Right cardiac atrium (tissue), 5 donors: ENCODE measurements around the gene ULK4. TPM values are rescaled to one million over a fixed set of nuclear protein-coding genes. Genes with fewer than 3 reads are reported as not detected.
A peak's percentile ranks its signal among the peaks of the same experiment; 100 is the strongest.

Experiments
- ATAC-seq, 2 donors: fragments of 200-7000 bp; cut with Tn5 transposase; one replicate each; pipeline versions ENCODE4 v1.8.0 to v1.9.1; 2020; ENCODE audit warnings: moderate library complexity in 2 of 2, mild to moderate bottlenecking in 1 of 2
- DNase-seq, 3 donors: peaks; one replicate each; pipeline ENCODE4 v3.0.0-alpha.2; 2020
- H3K27ac ChIP-seq: one replicate; pipeline ENCODE4 v1.5.1; 2013; ENCODE audit warnings: mild to moderate bottlenecking, low read length, control low read depth, moderate library complexity
- H3K27me3 ChIP-seq: one replicate; pipeline ENCODE4 v1.6.1; 2013; ENCODE audit not compliant: control insufficient read depth, insufficient read depth
- H3K4me1 ChIP-seq: one replicate; pipeline ENCODE4 v1.6.1; 2013; ENCODE audit warnings: low read length; ENCODE audit not compliant: control insufficient read depth, insufficient read depth
- H3K4me3 ChIP-seq: one replicate; pipeline ENCODE4 v1.5.1; 2013; ENCODE audit warnings: low read length, control low read depth
- H3K9me3 ChIP-seq: one replicate; pipeline ENCODE4 v1.6.1; 2013; ENCODE audit warnings: low read length; ENCODE audit not compliant: control insufficient read depth
- WGBS: extraction: QIAGEN DNeasy Blood & Tissue Kit; methylation state at CpG from one replicate; pipeline ENCODE4 v1.1.7; 2013; 5-methylcytosine and 5-hydroxymethylcytosine counted together
- intact Hi-C, 4 donors: fragments of 100-400 bp; cut with DNase I; formaldehyde crosslinking; loops; one replicate each; pipeline versions ENCODE4 v1.11.0 to v1.14.0; 2022 to 2023
- polyA plus RNA-seq: library from polyadenylated mRNA; stranded (reverse); fragments of 200-250 nt; gene quantifications from one replicate; pipeline ENCODE4 v1.2.3, GENCODE V29; 2013
- total RNA-seq, 4 donors: library from RNA; stranded (reverse); fragmentation: NEBNext Ultra II Directional; extraction: Animal tissue kit (Norgen Biotek cat#: 25700); gene quantifications; one replicate each; pipeline ENCODE4 v1.2.1, GENCODE V29; 2021
- donor health status: healthy with polysubstance abuse.
- donor health status: DM: no; HTN: yes; CAD: no.
- donor health status: DM: no; HTN: no; CAD: no.
- donor health status: DM: no; HTN: yes; CAD: no; lungs with severe emphysema.
- donor health status: DM: yes; HTN: yes; CAD: no.

The ULK4 gene
- total and polyA plus RNA-seq, 5 donors: 13.8 to 22.4 (median 18.0) TPM

DNA sequence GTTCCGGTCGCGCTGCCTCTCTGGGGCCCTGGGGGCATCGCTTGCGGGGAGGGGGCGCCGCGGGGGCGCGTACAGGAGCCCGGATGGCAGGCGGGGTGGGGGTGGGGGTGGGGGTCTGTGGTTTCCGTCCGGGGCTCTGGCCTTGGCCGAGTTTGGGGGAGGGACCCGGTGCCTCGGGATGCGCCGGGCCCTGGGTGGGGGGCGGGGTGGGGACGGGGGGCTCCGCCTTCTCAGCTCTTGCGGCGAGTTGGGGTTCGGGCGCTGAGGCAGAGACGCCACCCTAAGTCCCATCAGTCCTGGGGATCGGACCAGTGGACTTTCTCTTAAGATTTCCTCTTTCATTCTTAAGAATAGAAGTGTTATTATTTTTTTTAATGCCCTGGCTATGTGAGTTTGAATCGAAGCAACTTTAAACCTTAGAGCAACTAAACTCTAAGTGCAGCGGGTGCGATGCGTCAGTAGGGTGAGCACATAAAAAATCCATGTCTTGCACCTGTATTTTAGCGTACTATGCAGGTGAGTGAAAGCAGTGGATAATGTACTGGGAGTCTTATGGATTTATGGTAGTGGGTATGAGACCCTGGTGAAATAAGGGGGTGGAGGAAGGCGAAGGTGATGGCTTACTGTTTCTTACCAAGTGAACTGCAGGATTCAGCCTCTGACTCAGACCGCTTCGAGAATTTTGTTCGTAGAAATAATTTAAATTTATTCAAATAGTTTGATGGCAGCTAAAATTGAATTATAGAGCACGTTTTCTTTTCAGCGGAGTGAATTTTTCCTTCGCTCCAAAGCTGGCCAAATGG lies 761.8 kb downstream of the ULK4 start:
- under 1% methylated on average over 40 of the region's 40 CpGs for WGBS
- intact Hi-C loops: loop anchor here in 3 of 4 donors (10.0 kb wide), 2 partner anchors 315 to 615 kb away; no protein-coding TSS in a partner anchor
- no peaks in the 10 kb centered on the region for H3K4me1 ChIP-seq
- peak overlapping the region; percentile 95 for H3K27ac ChIP-seq
- peak in 1 of 3 donors; percentile 53 for DNase-seq
- no peaks in the 10 kb centered on the region for H3K27me3 ChIP-seq
- H3K4me3 ChIP-seq: peak overlapping the region; percentile 93
- ATAC-seq: peak; percentile 5 to 9
- no peaks in the 10 kb centered on the region for H3K9me3 ChIP-seq

DNA sequence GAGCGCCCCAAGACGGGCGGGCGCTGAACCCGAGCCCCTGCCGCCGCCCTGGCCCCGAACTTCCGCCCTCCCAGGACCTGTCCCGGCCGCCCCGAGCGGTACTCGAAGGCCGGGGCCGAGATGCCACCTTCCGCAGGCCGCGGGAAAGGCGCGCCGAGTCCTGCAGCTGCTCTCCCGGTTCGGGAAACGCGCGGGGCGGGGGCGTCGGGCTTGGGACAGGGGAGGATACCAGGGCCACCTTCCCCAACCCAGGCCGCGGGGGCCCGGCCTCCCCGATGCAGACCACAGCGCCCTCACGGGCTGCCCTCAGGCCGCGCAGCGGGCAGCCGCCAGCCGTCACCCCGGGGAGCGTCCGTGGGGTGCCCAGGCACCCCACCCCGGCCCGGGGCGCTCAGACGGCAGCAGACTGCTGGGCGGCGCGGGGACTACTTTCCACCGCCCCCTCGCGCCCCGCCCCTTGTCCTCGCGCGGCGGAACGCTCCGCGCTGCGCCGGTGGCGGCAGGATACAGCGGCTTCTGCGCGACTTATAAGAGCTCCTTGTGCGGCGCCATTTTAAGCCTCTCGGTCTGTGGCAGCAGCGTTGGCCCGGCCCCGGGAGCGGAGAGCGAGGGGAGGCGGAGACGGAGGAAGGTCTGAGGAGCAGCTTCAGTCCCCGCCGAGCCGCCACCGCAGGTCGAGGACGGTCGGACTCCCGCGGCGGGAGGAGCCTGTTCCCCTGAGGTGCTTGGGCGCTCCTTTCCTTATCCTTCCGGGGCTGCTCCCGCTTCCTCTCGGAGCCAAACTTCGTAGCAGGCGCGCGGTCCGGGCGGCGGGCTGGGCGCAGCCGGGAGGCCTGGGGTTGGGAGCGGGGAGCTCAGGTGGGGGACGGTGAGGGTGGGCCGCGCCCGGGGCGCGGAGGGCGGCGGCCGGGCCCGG lies 762.7 kb downstream of the ULK4 start, which contains the start of gene CTNNB1:
TSS of gene CTNNB1 (plus strand) at position 556 of the 916 bp plus-strand sequence. CDS start 24,564 bp downstream, outside the sequence.
- Histone ChIP-seq H3K27ac (peak within 1 kb of the TSS; percentile 95), H3K4me3 (peak within 1 kb of the TSS; percentile 93), H3K4me1 (no peaks in the 10 kb centered on the region), H3K27me3 (no peaks in the 10 kb centered on the region), H3K9me3 (no peaks in the 10 kb centered on the region)
- WGBS: under 1% methylated on average over 112 of the region's 112 CpGs
- peak; percentile 92 to 98 (median 97) for DNase-seq
- intact Hi-C loops: loop anchor here in 2 of 4 donors (10.0 kb wide), 1 partner anchor 614 kb away; no protein-coding TSS in a partner anchor
- peak; percentile 95 to 96 for ATAC-seq

DNA sequence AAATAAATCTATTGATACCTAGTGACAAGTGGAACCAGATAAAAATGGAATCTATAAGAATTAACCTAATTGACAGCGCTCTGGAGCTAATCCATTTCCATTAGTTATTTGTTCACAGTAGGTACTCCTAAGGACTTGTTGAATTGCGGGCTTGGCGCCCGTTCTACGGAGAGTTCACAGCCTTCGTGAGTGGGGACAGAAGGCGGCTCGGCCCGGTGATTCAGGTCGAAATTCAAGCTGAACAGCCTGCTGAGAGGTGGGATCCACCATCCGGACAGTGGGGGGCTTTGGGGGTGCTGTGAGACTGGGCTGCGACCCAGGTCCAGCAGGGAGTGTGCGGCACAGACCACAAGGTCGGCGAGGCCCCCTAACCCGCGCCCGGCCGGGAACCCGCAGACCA lies 763.4 kb downstream of the ULK4 start:
- Histone ChIP-seq H3K4me3 (peak overlapping the region; percentile 93), H3K9me3 (no peaks in the 10 kb centered on the region), H3K4me1 (no peaks in the 10 kb centered on the region), H3K27ac (peak overlapping the region; percentile 74), H3K27me3 (no peaks in the 10 kb centered on the region)
- DNase-seq: peak in 2 of 3 donors; percentile 50 to 74
- ATAC-seq: peak in 1 of 2 donors; percentile 17
- 8% methylated on average over 20 of the region's 20 CpGs for WGBS
- intact Hi-C loops: loop anchor here in 2 of 4 donors (10.0 kb wide), 1 partner anchor 614 kb away; no protein-coding TSS in a partner anchor

DNA sequence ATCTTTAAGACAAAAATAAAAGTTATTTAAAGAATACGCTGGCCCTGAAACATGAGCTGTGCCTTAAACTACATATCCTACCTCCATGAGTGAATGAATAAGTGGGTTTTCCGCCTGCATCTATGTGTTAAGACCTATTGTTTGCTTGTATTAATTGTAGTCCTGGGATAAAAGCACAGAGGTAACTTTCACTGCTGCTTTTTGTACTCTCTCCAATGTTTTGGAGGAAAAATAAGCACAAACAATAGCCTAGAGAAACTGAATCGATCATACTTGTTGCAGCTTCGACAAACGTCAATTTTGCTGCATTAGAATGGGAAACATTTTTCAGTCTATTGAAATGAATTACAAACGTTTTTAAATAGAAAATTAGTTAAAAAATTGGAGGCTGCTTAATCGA lies 763.9 kb downstream of the ULK4 start:
- no peak overlapping the region for H3K27ac ChIP-seq
- DNase-seq (no peak), ATAC-seq (no peak)
- H3K9me3 ChIP-seq: no peaks in the 10 kb centered on the region
- no peaks in the 10 kb centered on the region for H3K4me1 ChIP-seq
- WGBS: 77% methylated on average over 7 of the region's 7 CpGs
- intact Hi-C loops: loop anchor here in 2 of 4 donors (10.0 kb wide), 1 partner anchor 613 kb away; no protein-coding TSS in a partner anchor
- H3K4me3 ChIP-seq: peak overlapping the region; percentile 93
- H3K27me3 ChIP-seq: no peaks in the 10 kb centered on the region

Other genes with a start within 250 kb of the ULK4 start
- 100 to 1,000 TPM; 201 to 249 (median 232) TPM for gene TRAK1, start 129.3 kb upstream of the ULK4 start, total RNA-seq
- gene TRAK1, start 129.3 kb upstream of the ULK4 start, polyA plus RNA-seq: 91.7 TPM